MCF 10A (cell line): Measurements from ENCODE around the gene CCDC142. TPM values are rescaled to one million over a fixed set of nuclear protein-coding genes. Genes with fewer than 3 reads are reported as not detected.
"Not testable (repeated sequence)": the region's sequence is repeated elsewhere in the genome, so short reads cannot be mapped to it uniquely, and the experiment has no call there.

Source experiments
- BruUV-seq: library from RNA; stranded (reverse); fragments of 400-500 nt; replicated peaks from 2 replicates; lab custom pipeline; 2021; lab: Mats Ljungman, UMichigan
- CTCF ChIA-PET: fragments of 300-600 bp; sonication (Branson Sonifier 250); formaldehyde crosslinking; extraction: SDS; loops from one replicate; lab custom pipeline; 2021; ENCODE audit warnings: antibody characterized with exemption, inconsistent platforms; lab: Yijun Ruan, JAX
- POLR2A ChIA-PET: fragments of 300-600, 350-650 bp; sonication (Branson Sonifier 250); formaldehyde crosslinking; extraction: SDS; loops from one replicate; lab custom pipeline; 2020; ENCODE audit warnings: antibody characterized with exemption, inconsistent platforms; lab: Yijun Ruan, JAX
- DNase-seq: peaks from one replicate; pipeline ENCODE4 v3.0.0-alpha.2; 2018; ENCODE audit not compliant: unreplicated experiment
- H3K27ac Mint-ChIP-seq: one replicate; pipeline ENCODE4 v1.8.0; 2022; ENCODE audit warnings: mild to moderate bottlenecking, low read depth, mixed read lengths; ENCODE audit not compliant: unreplicated experiment
- H3K27me3 Mint-ChIP-seq: one replicate; pipeline ENCODE4 v1.8.0; 2022; ENCODE audit warnings: mixed read lengths; ENCODE audit not compliant: insufficient read depth, unreplicated experiment
- H3K36me3 Mint-ChIP-seq: one replicate; pipeline ENCODE4 v1.8.0; 2022; ENCODE audit warnings: mild to moderate bottlenecking, moderate library complexity, mixed read lengths; ENCODE audit not compliant: insufficient read depth, unreplicated experiment
- H3K4me1 Mint-ChIP-seq: one replicate; pipeline ENCODE4 v1.8.0; 2022; ENCODE audit warnings: mixed read lengths; ENCODE audit not compliant: insufficient read depth, unreplicated experiment
- H3K4me3 Mint-ChIP-seq: one replicate; pipeline ENCODE4 v1.8.0; 2022; ENCODE audit warnings: mild to moderate bottlenecking, moderate library complexity, mixed read lengths; ENCODE audit not compliant: unreplicated experiment
- H3K9me3 Mint-ChIP-seq: one replicate; pipeline ENCODE4 v1.8.0; 2022; ENCODE audit warnings: mixed read lengths; ENCODE audit not compliant: unreplicated experiment
- intact Hi-C: fragments of 100-400 bp; cut with micrococcal nuclease; formaldehyde crosslinking; loops from 2 replicates; pipeline ENCODE4 v1.14.1; 2022
- total RNA-seq: library from RNA; stranded (reverse); gene quantifications from 2 replicates; pipeline ENCODE4 v1.2.3, GENCODE V29; 2022
- TF ChIP-seq, protein P1 (sequence below): fragments of 200-600 bp; IDR thresholded peaks from one replicate; pipeline ENCODE4 v1.8.0; 2022; ENCODE audit warnings: antibody characterized with exemption, mild to moderate bottlenecking; ENCODE audit not compliant: unreplicated experiment

CCDC142 gene
- total RNA-seq, 1 experiment from 2014 or later = 10.1 TPM

GRCh38 chr2:74488643-74489481 lies 6.1 kb upstream of the CCDC142 start:
- BruUV-seq = no TSS peak
- no peak for DNase-seq
- Mint-ChIP-seq H3K4me1 (peaks cover 5% of the 10 kb centered on the region), H3K27ac (no peak overlapping the region), H3K36me3 (peaks cover 18% of the 10 kb centered on the region), H3K27me3 (no peaks in the 10 kb centered on the region), H3K9me3 (no peaks in the 10 kb centered on the region), H3K4me3 (no peak overlapping the region)
- POLR2A ChIA-PET = interaction anchor here (0.6 to 1.4 kb wide), 4 partner anchors 42 to 98 kb away, joined by 3 to 5 read pairs (median 3); no protein-coding TSS in a partner anchor
- TF ChIP-seq, protein P1, sequence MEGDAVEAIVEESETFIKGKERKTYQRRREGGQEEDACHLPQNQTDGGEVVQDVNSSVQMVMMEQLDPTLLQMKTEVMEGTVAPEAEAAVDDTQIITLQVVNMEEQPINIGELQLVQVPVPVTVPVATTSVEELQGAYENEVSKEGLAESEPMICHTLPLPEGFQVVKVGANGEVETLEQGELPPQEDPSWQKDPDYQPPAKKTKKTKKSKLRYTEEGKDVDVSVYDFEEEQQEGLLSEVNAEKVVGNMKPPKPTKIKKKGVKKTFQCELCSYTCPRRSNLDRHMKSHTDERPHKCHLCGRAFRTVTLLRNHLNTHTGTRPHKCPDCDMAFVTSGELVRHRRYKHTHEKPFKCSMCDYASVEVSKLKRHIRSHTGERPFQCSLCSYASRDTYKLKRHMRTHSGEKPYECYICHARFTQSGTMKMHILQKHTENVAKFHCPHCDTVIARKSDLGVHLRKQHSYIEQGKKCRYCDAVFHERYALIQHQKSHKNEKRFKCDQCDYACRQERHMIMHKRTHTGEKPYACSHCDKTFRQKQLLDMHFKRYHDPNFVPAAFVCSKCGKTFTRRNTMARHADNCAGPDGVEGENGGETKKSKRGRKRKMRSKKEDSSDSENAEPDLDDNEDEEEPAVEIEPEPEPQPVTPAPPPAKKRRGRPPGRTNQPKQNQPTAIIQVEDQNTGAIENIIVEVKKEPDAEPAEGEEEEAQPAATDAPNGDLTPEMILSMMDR = no peak
- CTCF ChIA-PET = interaction anchor here (1.0 to 1.2 kb wide), 4 partner anchors 18 to 99 kb away, joined by 3 to 4 read pairs (median 4); no protein-coding TSS in a partner anchor
- intact Hi-C loops = no loop called here

GRCh38 chr2:74486141-74486540 lies 3.3 kb upstream of the CCDC142 start:
- ChIA-PET POLR2A (no interaction called here), CTCF (interaction anchor here (0.7 to 1.2 kb wide), 2 partner anchors 102 to 106 kb away, joined by 3 to 5 read pairs; no protein-coding TSS in a partner anchor)
- intact Hi-C loops = no loop called here
- no peak overlapping the region for H3K27ac Mint-ChIP-seq
- H3K4me3 Mint-ChIP-seq = no peak overlapping the region
- no peak for DNase-seq
- TF ChIP-seq, protein P1 = no peak
- H3K9me3 Mint-ChIP-seq = no peaks in the 10 kb centered on the region
- BruUV-seq = no TSS peak
- H3K4me1 Mint-ChIP-seq = peaks cover 14% of the 10 kb centered on the region
- peaks cover 17% of the 10 kb centered on the region for H3K36me3 Mint-ChIP-seq
- no peaks in the 10 kb centered on the region for H3K27me3 Mint-ChIP-seq

GRCh38 chr2:74483675-74484164 lies 922 bp upstream of the CCDC142 start:
- ChIA-PET CTCF (interaction anchor here (0.6 to 5.9 kb wide), 26 partner anchors 8 to 443 kb away, joined by 3 to 179 read pairs (median 5); partner anchors contain the start of genes AUP1, DQX1, HTRA2 and INO80B), POLR2A (interaction anchor here (0.8 to 5.0 kb wide), 8 partner anchors 10 to 105 kb away, joined by 3 to 102 read pairs (median 40); partner anchors contain the start of genes AUP1, HTRA2, INO80B and MOGS)
- intact Hi-C loops = loop anchor here (1.0 kb wide), 2 partner anchors 49 to 104 kb away; no protein-coding TSS in a partner anchor

GRCh38 chr2:74481961-74482800 lies 617 bp downstream of the CCDC142 start:
- intact Hi-C loops = no loop called here
- CTCF ChIA-PET = interaction anchor here (0.6 to 5.9 kb wide), 26 partner anchors 9 to 399 kb away, joined by 3 to 179 read pairs (median 5); partner anchors contain the start of genes AUP1, DQX1, HTRA2 and INO80B
- TSS peak; percentile 46 for BruUV-seq
- H3K4me1 Mint-ChIP-seq = peaks cover 20% of the 10 kb centered on the region
- peak overlapping the region; percentile 85 for H3K4me3 Mint-ChIP-seq
- peak overlapping the region; percentile 89 for H3K27ac Mint-ChIP-seq
- H3K36me3 Mint-ChIP-seq = peaks cover 15% of the 10 kb centered on the region
- no peaks in the 10 kb centered on the region for H3K9me3 Mint-ChIP-seq
- POLR2A ChIA-PET = interaction anchor here (0.6 to 5.0 kb wide), 16 partner anchors 8 to 274 kb away, joined by 3 to 102 read pairs (median 8); partner anchors contain the start of genes AUP1, HTRA2, INO80B and MOGS
- TF ChIP-seq, protein P1 = no peak
- DNase-seq = peak; percentile 11
- H3K27me3 Mint-ChIP-seq = no peaks in the 10 kb centered on the region

More at GRCh38 chr2:74483675-74484164, 922 bp upstream of the CCDC142 start:
- H3K9me3 Mint-ChIP-seq, DNase-seq, BruUV-seq, H3K27me3 Mint-ChIP-seq: not testable (repeated sequence)
- peaks cover 13% of the 10 kb centered on the region for H3K36me3 Mint-ChIP-seq
- H3K4me3 Mint-ChIP-seq = peak overlapping the region; percentile 85
- H3K27ac Mint-ChIP-seq = peak overlapping the region; percentile 89
- peaks cover 20% of the 10 kb centered on the region for H3K4me1 Mint-ChIP-seq
